NCI-H2196 treated with DMSO at 0.1 percent for 48 hours (cell line): Measurements from ENCODE around the gene TJP2.

Source experiments
- DNase-seq: peaks from one replicate; lab custom pipeline; 2025; ENCODE audit not compliant: unreplicated experiment; lab: John Stamatoyannopoulos, UW

TJP2 gene

DNA sequence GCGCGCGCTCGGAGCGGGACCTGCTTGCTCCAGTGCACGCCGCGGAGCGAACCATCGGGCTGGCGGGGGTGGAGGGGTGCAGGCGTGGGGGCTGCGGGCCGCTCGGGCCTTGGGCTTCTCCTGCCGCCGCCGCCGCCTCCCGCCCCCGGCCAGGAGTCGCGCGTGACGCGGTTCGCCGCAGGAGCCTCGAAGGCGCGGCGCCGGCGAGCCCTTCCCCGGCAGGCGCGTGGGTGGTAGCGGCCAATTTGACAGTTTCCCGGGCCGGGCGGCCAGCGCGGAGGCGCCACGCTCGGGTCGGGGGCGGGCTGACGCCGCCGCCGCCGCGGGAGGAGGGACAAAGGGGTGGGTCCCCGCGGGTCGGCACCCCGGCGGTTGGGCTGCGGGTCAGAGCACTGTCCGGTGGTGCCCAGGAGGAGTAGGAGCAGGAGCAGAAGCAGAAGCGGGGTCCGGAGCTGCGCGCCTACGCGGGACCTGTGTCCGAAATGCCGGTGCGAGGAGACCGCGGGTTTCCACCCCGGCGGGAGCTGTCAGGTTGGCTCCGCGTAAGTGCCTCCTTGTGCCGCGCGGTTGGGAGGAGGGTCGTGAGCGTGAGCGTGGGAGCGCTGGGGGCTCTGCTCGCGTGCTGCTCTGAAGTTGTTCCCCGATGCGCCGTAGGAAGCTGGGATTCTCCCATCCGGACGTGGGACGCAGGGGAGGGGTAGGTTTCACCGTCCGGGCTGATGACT is at the start of gene TJP2:
Gene TJP2, plus strand, starts transcription at position 387 of the 725 bp plus-strand sequence. Its CDS starts 96 bp downstream, at position 483.
- DNase-seq, result no peak

DNA sequence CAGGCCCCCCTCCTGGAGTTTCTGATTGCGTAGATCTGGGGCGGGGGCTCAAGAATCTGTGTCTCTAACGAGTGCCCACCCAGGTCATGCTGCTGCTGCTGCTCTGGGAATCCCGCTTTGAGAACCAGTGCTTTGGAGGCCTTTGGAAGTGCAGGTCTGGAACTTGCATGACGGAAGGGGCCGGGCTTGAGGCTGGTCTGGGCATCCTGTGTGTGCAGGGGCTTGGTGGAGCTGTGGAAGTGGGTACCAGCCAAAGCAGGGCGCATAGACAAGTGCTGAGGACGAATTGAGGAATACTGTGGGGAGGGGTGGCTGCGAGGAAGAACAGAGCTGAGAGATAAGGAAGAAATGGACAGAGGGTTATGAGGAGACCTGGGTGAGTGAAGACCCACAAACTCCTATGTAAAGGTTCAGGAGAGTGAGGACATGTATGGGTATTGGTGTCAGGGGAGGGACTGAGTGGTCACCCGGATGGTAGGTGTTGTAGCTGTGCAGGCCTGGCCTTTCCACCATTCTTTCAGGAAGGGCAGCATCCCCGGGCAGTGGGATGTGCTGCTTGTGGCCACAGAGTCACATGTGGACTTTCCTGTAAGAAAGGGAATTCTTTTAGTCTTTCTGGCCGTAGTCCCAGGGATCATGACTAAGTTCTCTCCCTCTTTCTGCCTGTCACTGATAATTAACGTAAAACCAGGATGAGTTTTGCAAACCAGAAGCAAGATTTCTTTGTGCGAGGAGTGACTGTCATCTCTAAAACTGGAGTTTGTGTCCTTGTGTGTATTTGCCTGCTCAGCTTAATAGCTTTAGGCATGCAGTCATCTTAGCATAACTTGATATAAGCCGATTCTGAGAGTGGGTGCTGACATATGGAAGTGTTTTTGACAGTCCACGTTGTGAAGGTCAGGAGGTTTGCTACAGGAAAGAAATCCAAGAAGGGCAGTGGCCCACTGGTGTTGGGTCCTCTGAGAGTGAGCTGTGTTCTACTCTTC is 43.3 kb upstream of the TJP2 start:
- DNase-seq, result no peak

DNA sequence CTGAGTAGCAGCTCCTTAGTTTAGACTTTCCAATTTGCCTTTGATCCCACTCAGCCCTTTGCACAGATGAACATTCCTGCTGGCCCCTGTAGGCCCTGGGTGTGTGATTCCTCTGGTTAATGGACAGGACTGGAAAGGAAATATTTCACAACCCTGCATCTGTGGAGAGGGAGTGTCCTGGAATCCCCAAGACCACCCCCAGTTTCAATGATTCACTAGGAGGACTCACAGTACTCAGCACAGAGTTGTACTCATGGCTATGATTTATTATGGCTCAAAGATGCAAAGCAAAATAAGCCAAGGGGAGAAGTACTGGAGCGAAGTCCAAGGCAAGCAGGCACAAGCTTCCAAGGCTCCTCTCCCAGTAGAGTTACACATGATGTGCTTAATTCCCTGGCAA is 42.4 kb upstream of the TJP2 start:
- no peak for DNase-seq

DNA sequence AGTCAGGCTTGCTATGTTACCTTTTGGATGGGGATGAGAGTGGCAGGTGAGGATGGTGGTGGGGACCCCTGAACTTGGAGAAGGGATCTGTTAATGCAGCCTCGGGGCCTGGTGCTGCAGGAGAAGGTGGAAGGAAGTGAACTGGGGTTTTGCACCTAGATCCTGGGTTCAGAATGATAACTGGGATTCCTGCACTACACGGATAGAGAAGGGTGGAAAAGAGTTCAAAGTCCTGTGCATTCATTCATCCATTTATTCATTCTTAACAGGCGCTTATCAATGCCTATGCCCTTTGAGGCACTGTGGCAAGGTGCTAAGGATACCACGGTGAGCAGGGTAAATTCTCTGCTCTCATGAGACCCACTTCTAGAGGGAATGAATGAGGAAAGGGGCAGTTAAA is 41.7 kb upstream of the TJP2 start:
- DNase-seq, result no peak

DNA sequence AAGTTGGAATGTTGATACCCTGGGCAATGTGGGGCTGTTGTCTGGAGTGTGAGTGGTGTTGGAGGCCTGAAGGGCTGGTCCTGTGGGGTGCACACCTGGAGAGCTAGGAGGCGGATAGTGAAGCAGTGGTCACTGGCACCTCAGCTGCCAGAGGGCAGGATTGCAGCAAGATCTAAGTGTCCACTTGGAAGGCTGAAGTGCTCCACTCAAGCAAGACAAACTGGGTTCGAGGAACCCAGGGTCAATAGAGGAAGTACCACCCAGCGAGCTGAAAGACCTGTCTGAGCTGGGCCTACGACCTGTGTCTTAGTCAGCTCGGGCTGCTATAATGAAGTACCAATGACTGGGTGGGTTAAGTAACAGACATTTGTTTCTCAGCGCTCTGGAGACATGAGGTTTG is 39.7 kb upstream of the TJP2 start:
- no peak for DNase-seq

DNA sequence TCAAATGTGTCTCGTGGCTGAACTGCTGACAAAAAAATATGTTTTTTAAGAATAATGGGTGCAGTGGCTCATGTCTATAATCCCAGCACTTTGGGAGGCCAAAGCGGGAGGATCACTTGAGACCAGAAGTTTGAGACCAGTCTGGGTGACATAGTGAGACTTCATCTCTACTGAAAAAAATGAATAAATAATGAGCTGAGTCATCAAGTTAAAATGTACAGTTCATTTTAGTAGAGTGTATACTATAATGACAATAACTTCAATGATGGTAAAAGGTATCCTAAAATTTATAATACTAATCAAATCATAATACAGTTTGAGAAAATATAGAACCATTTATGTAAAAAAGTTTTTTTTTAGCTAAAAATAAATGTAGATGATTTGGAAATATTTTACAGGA is 37.9 kb upstream of the TJP2 start:
- no peak for DNase-seq

DNA sequence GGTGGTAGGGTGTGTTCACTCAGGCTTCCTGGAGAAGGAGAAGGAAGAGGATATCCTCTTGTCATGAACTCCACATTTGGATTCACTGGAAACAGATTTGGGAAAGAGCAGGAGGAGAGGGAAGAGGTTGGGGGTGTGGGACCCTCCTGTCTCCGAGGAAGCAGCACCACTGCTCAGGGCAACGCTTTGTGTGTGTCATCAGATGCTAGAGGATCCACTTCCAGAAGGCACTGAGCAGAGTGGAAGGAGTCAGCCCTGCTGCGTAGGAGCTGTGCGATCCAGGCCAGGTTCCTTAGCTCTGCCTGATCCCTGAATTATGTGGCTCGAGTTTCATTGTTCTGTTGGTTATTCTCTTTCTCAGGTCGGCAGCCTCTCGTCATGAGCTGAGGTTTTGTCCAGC is 37.3 kb upstream of the TJP2 start:
- DNase-seq, result no peak

DNA sequence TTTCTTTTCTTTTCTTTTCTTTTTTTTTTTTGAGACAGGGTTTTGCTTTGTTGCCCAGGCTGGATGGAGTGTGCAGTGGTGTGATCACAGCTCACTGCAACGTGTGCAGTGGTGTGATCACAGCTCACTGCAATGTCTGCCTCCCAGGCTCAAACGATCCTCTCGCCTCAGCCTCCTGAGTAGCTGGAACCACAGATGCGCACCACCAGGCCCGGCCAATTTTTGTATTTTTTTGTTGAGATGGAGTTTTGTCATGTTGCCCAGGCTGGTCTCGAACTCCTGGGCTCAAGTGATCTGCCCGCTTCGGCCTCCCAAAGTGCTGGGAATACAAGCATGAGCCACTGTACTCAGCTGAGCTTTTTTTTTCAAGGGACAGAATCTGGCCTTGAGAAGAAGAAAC is 36.8 kb upstream of the TJP2 start:
- no peak for DNase-seq

DNA sequence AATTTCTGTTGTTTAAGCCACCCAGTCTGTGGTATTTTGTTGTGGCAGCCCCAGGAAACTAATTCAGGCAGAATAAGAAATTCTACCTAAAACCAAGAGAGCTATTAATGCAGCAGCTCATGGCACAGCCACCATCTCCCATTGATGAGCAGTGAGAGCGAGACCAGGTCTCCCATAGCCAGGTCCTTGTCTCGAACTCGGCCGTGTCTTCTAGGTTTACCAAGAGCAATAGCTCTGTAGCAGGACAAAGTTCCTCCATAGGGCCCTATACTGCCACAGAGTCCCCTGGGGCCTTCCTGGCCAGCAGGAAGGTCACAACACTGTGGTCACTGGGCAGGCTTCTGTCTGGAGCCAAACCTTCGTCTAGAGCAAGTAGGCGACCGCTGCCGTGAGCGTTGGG is 34.5 kb upstream of the TJP2 start:
- DNase-seq, result no peak

DNA sequence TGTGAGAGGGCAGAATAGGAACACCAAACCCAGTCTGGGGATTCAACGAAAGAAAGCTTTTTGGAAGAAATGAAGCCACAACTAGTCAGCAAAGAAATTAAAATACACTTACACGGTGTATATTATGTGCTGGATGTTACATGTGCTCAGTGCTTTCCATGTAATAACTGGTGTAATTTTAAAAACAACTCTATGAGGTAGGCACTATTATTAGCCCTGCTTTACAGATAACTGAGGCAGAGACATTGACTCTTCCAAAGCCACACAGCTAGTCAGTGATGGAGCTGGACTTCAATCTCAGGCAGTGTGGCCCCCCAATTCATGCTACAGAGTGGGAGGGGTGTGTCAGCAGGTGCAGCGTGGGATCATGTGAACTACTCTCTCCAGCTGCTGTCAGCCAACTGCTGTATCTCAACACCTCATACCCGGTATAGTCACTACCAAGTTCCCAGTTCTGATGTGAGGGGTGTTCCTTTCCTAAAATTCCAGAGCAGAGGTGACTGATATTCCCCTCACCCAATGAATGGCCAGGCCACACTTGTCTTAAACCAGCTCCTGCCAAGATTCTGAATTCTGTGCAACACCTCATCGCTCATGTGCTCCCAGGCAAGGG is 33.8 kb upstream of the TJP2 start:
- DNase-seq, result no peak

DNA sequence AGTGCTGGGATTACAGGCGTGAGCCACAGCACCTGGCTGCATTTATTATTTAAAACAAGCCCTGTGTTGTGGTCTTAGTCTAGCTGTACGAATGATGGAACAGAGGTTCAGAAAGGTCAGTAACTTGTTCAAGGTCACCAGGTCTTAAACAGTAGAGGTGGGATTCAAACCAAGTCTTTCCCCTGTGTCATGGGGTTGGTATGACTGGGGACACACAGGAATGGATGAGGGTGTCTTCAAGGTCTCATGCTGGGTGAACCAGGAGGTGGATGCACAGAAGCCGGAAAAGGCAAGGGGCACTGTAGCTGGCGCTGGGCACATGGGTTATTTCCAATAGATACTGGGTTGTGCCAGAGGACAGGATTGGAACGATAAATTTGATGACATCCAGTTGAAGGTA is 32.2 kb upstream of the TJP2 start:
- DNase-seq, result no peak

DNA sequence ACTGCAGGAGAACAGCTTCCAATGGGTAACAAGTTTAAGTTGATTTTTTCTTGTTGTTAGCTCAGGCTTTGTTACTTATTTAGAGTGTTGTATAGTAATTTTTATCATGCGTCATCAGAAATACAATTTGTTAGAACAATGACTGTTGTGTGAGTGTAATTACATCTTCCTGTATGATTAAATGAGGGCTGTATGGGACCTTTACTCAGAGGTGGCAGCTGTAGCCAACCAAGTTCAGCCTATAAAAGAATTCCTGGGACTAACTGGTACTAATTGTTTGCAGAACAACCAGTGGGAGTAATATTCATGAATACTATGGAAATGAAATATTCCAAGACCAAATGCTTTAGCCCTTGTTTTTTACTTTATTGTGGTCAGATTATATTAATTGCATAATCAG is 30.8 kb upstream of the TJP2 start:
- no peak for DNase-seq

DNA sequence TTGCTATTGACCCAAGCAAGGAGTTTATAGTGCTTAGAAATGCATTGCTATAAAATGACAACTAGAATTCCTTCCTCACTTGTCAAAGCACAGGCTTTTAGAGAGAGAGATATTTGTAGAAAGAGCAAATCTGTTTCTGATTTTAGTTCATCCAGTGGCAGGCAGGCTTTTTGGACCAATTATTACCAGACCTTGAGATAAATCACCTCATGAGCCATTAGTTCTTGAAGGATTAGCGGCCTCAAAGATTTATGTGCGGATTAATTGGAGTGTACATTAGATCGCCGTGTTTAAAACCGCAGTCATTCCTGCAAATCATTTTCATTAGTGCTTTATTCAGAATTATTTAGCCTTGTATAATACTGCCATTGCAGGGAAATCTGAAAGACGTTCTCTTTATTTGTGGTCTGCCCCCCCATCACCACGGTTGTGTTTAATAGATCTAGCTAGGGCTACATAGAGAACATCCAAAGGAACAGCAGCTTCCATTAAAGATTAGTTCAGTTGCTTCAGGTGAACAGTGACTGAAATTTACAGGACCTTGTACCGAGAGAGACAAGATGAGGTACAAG is 28.8 kb upstream of the TJP2 start:
- DNase-seq, result no peak

DNA sequence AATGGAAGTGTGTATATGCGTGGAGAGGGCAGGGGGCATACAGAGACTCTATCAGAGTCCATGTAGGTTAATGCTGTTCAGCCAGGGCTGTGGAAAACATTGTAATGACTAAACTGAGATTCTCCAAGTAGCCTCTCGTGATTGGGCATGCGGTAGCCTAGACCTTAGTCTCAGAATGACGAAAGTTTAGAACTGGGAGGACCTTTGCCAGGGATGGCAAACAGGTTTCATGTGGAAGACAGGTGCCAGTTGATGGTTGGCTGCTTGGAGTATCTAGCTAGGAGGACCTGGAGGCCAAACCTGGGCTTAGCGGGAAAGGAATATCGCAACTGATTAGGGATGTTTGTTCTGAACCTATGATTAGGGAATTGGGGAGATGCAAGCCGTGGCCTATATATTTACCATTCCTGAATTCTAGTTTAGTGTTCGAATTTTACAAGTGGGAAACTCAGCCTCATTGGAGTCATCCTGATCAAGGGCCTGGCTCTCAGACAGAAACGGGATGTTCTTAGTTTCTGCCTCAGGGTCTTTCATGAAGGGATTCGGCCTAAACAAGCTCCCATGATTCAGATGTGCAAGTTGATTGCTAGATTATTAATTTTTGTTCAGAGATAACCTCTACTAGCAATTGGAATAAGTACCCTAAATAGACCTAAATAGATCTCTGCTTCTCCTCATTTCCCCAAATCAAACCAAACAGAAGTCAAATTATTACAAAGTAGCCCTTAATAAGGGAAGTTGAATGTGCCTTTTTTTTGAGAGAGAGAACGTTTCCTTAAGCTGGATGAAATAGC is 26.8 kb upstream of the TJP2 start:
- DNase-seq, result no peak

DNA sequence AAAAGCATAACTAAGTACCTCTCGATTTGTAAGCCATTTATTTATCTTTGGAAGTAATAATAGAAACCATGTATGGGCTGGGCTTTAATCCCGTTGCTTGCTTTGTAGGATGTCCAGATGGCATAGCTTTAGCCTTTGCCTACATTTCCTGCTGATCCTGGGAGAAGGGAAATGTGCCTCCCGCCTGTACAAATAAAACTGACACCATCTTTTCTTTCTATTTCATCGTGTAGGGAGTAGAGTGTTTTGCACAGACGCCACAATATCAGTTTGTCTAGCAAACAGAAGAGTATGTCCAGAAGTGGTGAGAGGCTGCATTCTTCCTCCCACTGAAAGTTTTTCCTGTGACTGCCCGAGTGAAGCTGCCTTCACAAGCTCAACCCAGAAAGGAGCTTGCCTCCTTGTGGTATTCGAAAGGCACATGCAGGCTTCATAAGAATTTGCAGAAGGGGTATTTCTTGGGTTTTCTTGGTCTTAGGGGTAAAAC is 24.7 kb upstream of the TJP2 start:
- no peak for DNase-seq

DNA sequence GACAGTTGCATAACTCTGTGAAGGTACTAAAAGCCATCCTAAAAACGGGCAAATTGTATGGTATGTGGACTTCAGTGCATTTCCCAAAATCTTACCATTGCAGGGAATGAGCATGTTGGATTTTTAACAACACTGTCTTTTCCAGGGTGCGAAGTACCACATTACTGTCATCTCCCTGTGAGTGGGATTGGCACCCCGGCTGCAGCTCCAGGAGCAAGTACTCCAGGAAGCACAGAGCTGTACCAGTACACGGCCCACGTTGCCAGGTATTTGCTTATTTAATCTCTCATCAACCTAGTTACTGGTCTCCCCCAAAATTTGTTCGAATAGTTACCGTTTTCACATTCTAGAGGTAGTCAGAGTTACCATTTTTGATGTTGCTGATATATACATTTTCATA is 22.6 kb upstream of the TJP2 start:
- no peak for DNase-seq

DNA sequence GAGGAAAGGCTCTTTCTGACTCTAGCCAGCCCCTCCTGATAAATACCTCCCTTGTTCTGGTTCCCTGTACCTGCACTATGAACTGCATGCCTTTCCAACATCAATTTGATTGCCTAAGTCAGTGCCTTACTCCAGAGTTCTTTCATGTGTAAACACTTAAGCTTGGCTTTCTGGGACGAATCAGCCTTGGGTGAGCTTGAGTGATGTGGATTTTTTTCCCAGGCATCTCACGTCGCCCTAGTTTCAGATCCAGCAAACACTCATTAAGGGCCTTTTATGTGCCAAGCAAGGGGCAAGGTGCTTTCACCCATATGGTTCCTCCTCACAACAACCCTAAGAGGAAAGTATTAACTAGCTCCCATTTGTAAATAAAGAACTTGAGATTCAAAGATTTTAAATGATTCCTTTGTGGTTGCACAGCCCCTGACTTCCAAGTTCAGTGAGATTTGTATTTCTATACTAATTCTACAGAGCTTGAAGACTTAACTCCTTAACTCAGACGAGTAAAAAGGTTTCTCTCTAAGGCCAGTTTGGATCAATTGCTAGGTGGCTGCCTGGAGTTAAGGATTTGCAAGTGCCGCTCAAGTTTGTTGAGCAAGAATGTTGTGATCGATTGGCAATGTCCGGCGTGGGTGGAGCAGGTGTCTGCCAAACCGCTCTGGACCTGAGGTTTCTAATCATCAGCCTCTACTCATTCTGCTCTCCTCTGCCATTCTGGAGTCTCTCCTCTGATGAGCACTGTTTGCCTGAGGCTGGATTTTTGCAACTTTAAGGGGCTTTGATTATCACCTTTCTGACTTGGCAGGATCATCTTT is 20.2 kb upstream of the TJP2 start:
- DNase-seq, result no peak

DNA sequence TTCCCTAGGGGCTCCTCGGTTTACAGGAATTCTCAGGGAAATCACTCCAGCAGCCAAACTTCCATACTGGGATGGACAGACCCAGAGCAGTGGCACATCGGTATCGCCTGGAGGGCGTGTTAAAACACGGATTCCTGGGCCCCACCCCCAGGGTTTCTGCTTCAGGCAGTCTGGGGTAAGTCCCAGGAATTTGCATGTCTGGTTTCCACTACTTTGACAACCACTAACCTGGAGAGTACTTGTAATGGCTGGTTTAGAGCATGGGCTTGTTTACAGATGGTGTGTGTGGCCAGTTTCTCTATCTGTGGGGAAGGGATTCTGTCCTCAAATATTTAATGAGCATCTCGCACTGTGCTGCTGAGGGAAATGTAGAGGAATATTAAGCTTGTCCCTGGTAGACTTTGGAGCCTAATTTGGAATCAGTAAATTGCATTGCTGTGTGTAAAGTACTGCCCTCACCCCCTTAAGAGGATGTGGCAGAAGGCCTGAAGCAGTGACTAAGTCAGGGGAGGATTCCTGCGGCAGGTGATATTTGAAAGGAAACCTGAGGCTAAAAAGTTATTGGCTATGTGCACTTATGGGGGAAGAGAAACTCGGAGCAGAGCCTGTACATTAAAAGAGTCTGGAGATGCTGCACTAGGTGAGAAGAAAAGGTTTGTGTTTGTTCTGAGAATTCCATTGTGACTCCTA is 18.6 kb upstream of the TJP2 start:
- no peak for DNase-seq
